Heart right ventricle (tissue), 16 donors: Measurements from ENCODE around the gene ADGRD1. TPM values are rescaled to one million over a fixed set of nuclear protein-coding genes. Genes with fewer than 3 reads are reported as not detected.
"Not testable (repeated sequence)": the region's sequence is repeated elsewhere in the genome, so short reads cannot be mapped to it uniquely, and the experiment has no call there.

Experiments
- ATAC-seq, 8 donors: fragments of 200-7000 bp; cut with Tn5 transposase; one replicate each; pipeline ENCODE4 v1.9.1; 2020; ENCODE audit warnings: mild to moderate bottlenecking in 8 of 8, moderate library complexity in 8 of 8, moderate number of reproducible peaks in 1 of 8
- DNase-seq, 2 donors: peaks; one replicate each; pipeline ENCODE4 v3.0.0-alpha.2; 2020
- H3K27ac ChIP-seq, 10 donors: fragments of 200-600 bp; sonication (generic) in 2 of 10; one replicate each; pipeline versions ENCODE4 v1.5.0 to v1.8.0; 2020 to 2022; ENCODE audit warnings: mild to moderate bottlenecking in 3 of 10
- H3K27me3 ChIP-seq, 7 donors: fragments of 200-600 bp; one replicate each; pipeline ENCODE4 v1.8.0; 2021 to 2022; ENCODE audit warnings: mild to moderate bottlenecking in 2 of 7
- H3K36me3 ChIP-seq, 9 donors: fragments of 200-600 bp; sonication (generic) in 1 of 9; one replicate each; pipeline versions ENCODE4 v1.5.0 to v1.8.0; 2020 to 2022; ENCODE audit warnings: mild to moderate bottlenecking in 2 of 9
- H3K4me1 ChIP-seq, 9 donors: fragments of 200-600 bp; sonication (generic) in 1 of 9; one replicate each; pipeline versions ENCODE4 v1.5.0 to v1.8.0; 2020 to 2022; ENCODE audit warnings: mild to moderate bottlenecking in 4 of 9
- H3K4me3 ChIP-seq, 10 donors: fragments of 200-600 bp; sonication (generic) in 2 of 10; one replicate each; pipeline versions ENCODE4 v1.5.0 to v1.8.0; 2020 to 2022; ENCODE audit warnings: mild to moderate bottlenecking in 7 of 10, moderate library complexity in 2 of 10
- H3K9me3 ChIP-seq, 11 donors: fragments of 200-600 bp in 10 of 11; sonication (generic) in 2 of 11; one replicate each; pipeline versions ENCODE4 v1.5.0 to v1.8.0; 2013 to 2022; ENCODE audit warnings: mild to moderate bottlenecking in 2 of 11, control low read depth in 1 of 11, moderate library complexity in 1 of 11
- WGBS, 2 donors: extraction: QIAGEN DNeasy Blood & Tissue Kit; methylation state at CpG; one replicate each; pipeline ENCODE4 v1.1.7; 2013; ENCODE audit warnings: inconsistent platforms in 1 of 2; 5-methylcytosine and 5-hydroxymethylcytosine counted together
- intact Hi-C, 10 donors: fragments of 100-400 bp; cut with DNase I; formaldehyde crosslinking; loops; one replicate each; pipeline versions ENCODE4 v1.11.1 to v1.14.2; 2022
- polyA plus RNA-seq, 2 donors: library from polyadenylated mRNA; stranded (reverse); fragments of 200-250 nt; gene quantifications; one replicate each; pipeline ENCODE4 v1.2.3, GENCODE V29; 2013
- total RNA-seq, 10 donors: library from RNA; stranded (reverse); fragmentation: NEBNext Ultra II Directional in 3 of 10; extraction: Animal tissue kit (Norgen Biotek cat#: 25700) in 3 of 10; gene quantifications; one replicate each; pipeline versions ENCODE4 v1.2.1 to v1.2.4, GENCODE V29; 2021 to 2023
- TF ChIP-seq, protein P1 (sequence below), 9 donors: fragments of 200-600 bp; sonication (generic) in 2 of 9; IDR thresholded peaks; one replicate each; pipeline versions ENCODE4 v1.5.0 to v1.8.0; 2021 to 2022; ENCODE audit warnings: antibody characterized with exemption in 9 of 9, mild to moderate bottlenecking in 5 of 9, moderate library complexity in 1 of 9
- donor health status: Arrhythmogenic right ventricular cardiomyopathy.
- donor health status: ischemic (EF 13 %, LVEDD 7.1; RV severe dilation, severe dysfunction).
- donor health status: healthy with polysubstance abuse.
- donor health status: DM: no; HTN: yes; CAD: no.
- donor health status: DM: no; HTN: no; CAD: no.
- donor health status: ischemic (EF 25% LVEDD 6.9; RV normal size, moderate dysfunction).
- donor health status: ischemic (EF 25% LVEDD 5.7; RV mildly dilated, moderate dysfunction).
- donor health status: healthy.
- donor health status: DM: yes; HTN: yes; CAD: no.
- donor health status: Ischemic cardiomyopathy.
- donor health status: ischemic (EF 35%, LVEDD 5.7; RV mildly dilated, moderate dysfunction).
- donor health status: nonischemic (EF 11% LVEDD 7.7; RV severe dilation, severe dysfunction).
- donor health status: DM: yes; HTN: yes; CAD: no.
- donor health status: PGD.
- donor health status: ischemic (EF 29% LVEDD 5.4; RV normal size, mild dysfunction).
- donor health status: nonischemic (EF 23%, LVEDD 6.1; RV moderate dilation, normal function).

Gene ADGRD1
- total and polyA plus RNA-seq, 12 donors: 16.8 to 157 (median 69.7) TPM

- no peak for DNase-seq
- TF ChIP-seq, protein P1, sequence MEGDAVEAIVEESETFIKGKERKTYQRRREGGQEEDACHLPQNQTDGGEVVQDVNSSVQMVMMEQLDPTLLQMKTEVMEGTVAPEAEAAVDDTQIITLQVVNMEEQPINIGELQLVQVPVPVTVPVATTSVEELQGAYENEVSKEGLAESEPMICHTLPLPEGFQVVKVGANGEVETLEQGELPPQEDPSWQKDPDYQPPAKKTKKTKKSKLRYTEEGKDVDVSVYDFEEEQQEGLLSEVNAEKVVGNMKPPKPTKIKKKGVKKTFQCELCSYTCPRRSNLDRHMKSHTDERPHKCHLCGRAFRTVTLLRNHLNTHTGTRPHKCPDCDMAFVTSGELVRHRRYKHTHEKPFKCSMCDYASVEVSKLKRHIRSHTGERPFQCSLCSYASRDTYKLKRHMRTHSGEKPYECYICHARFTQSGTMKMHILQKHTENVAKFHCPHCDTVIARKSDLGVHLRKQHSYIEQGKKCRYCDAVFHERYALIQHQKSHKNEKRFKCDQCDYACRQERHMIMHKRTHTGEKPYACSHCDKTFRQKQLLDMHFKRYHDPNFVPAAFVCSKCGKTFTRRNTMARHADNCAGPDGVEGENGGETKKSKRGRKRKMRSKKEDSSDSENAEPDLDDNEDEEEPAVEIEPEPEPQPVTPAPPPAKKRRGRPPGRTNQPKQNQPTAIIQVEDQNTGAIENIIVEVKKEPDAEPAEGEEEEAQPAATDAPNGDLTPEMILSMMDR (IDR thresholded peaks at IDR 0.05): no peak
- H3K27ac ChIP-seq: no peak overlapping the region
- ATAC-seq: no peak
- H3K4me3 ChIP-seq: no peak overlapping the region
- no peaks in the 10 kb centered on the region for H3K9me3 ChIP-seq
- peaks cover 0 to 18% (median 4%) of the 10 kb centered on the region in 9 donors for H3K4me1 ChIP-seq
- H3K36me3 ChIP-seq: peaks cover 0 to 44% (median 0%) of the 10 kb centered on the region in 9 donors
- intact Hi-C loops: loop anchor here in 1 of 10 donors (10.0 kb wide), 1 partner anchor 717 kb away; no protein-coding TSS in a partner anchor
- no peaks in the 10 kb centered on the region for H3K27me3 ChIP-seq
- WGBS, 2 donors: 87 to 98% methylated on average over 7 of the region's 7 CpGs
Observed at GRCh38 chr12:131117438-131118245, 163.9 kb downstream of the ADGRD1 start.

DNA sequence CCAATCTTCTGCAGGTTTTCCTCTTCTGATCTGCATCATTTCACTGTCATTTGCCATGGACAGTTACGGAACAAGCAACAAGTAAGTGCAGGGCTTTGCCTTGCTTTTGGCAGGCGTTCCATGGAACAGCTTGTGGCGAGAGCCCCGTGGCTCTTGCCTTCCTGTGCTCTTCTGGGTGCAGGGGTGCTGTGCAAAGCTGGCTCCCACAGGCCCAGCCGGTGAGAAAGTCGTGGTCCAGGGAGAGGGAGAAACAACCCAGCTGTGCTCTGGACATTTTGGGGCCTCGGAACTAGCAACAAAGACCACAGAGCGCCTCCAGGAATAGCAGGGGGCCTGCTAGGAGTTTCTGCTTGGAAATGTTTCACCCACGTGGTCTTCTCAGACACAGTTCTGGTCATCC lies 164.7 kb downstream of the ADGRD1 start:
- Histone ChIP-seq H3K4me3 (no peak overlapping the region), H3K27me3 (no peaks in the 10 kb centered on the region), H3K9me3 (no peaks in the 10 kb centered on the region), H3K27ac (no peak overlapping the region), H3K4me1 (peaks cover 0 to 18% (median 4%) of the 10 kb centered on the region in 9 donors), H3K36me3 (peaks cover 0 to 42% (median 0%) of the 10 kb centered on the region in 9 donors)
- TF ChIP-seq, protein P1 (IDR thresholded peaks at IDR 0.05): no peak
- WGBS, 2 donors: 74 to 77% methylated on average over 9 of the region's 9 CpGs
- intact Hi-C loops: loop anchor here in 1 of 10 donors (10.0 kb wide), 1 partner anchor 716 kb away; no protein-coding TSS in a partner anchor
- no peak for DNase-seq
- no peak for ATAC-seq

- not testable (repeated sequence) for H3K9me3 ChIP-seq
Observed at GRCh38 chr12:131119345-131119744, 165.6 kb downstream of the ADGRD1 start.

GRCh38 chr12:131119936-131120335 lies 166.2 kb downstream of the ADGRD1 start:
- Histone ChIP-seq H3K27ac (no peak overlapping the region), H3K4me1 (peaks cover 0 to 12% (median 4%) of the 10 kb centered on the region in 9 donors), H3K4me3 (no peak overlapping the region), H3K36me3 (peaks cover 0 to 36% (median 0%) of the 10 kb centered on the region in 9 donors), H3K27me3 (no peaks in the 10 kb centered on the region), H3K9me3 (no peaks in the 10 kb centered on the region)
- TF ChIP-seq, protein P1 (IDR thresholded peaks at IDR 0.05): no peak
- intact Hi-C loops: loop anchor here in 1 of 10 donors (10.0 kb wide), 1 partner anchor 715 kb away; no protein-coding TSS in a partner anchor
- no peak for DNase-seq
- ATAC-seq: no peak
- 92 to 97% methylated on average over 8 of the region's 8 CpGs for WGBS, 2 donors

More at GRCh38 chr12:131119345-131119744, 165.6 kb downstream of the ADGRD1 start:
- ATAC-seq, H3K27me3 ChIP-seq, DNase-seq, H3K27ac ChIP-seq, H3K4me3 ChIP-seq: not testable (repeated sequence)
- Histone ChIP-seq H3K36me3 (peaks cover 0 to 36% (median 0%) of the 10 kb centered on the region in 9 donors), H3K4me1 (peaks cover 0 to 16% (median 4%) of the 10 kb centered on the region in 9 donors)
- intact Hi-C loops: loop anchor here in 1 of 10 donors (10.0 kb wide), 1 partner anchor 715 kb away; no protein-coding TSS in a partner anchor
- WGBS, 2 donors: 93 to 94% methylated on average over 8 of the region's 8 CpGs
